GM12801 (cell line): ENCODE results near the gene IVD.

ENCODE experiments used
- TF ChIP-seq, protein P1 (sequence below): IDR thresholded peaks from one replicate; pipeline ENCODE4 v1.5.1; 2011; ENCODE audit warnings: control low read depth; ENCODE audit not compliant: insufficient read length; ENCODE audit errors: extremely low read depth

The IVD gene

GRCh38 chr15:40436892-40437751 is 31.5 kb downstream of the IVD start:
- TF ChIP-seq, protein P1, sequence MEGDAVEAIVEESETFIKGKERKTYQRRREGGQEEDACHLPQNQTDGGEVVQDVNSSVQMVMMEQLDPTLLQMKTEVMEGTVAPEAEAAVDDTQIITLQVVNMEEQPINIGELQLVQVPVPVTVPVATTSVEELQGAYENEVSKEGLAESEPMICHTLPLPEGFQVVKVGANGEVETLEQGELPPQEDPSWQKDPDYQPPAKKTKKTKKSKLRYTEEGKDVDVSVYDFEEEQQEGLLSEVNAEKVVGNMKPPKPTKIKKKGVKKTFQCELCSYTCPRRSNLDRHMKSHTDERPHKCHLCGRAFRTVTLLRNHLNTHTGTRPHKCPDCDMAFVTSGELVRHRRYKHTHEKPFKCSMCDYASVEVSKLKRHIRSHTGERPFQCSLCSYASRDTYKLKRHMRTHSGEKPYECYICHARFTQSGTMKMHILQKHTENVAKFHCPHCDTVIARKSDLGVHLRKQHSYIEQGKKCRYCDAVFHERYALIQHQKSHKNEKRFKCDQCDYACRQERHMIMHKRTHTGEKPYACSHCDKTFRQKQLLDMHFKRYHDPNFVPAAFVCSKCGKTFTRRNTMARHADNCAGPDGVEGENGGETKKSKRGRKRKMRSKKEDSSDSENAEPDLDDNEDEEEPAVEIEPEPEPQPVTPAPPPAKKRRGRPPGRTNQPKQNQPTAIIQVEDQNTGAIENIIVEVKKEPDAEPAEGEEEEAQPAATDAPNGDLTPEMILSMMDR, result no peak

GRCh38 chr15:40437752-40438687 is 32.4 kb downstream of the IVD start:
- TF ChIP-seq, protein P1, result no peak

DNA sequence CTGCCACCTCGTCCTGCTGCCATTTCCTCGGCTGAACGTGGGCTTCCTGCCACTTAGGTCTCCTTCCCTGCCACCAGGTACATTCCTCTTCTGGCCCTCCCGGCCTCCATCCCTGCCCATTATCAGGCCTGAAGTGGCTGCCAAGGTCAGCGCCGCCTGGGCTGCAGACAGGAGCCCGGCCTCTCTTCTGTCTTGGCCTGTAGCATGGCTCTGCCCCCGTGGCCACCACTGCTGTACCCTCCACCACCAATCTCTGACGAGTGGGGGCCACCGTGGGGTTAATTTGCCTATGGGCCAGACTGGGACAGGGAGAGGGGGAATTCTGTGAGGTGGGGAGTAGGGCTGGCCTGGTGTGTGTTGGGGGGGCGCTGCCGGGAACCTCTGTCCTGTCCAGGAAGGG is 33.1 kb downstream of the IVD start:
- TF ChIP-seq, protein P1, result no peak

GRCh38 chr15:40439461-40439959 is 33.9 kb downstream of the IVD start:
- TF ChIP-seq, protein P1, result no peak

GRCh38 chr15:40439960-40440742 is 34.6 kb downstream of the IVD start:
- TF ChIP-seq, protein P1, result no peak

DNA sequence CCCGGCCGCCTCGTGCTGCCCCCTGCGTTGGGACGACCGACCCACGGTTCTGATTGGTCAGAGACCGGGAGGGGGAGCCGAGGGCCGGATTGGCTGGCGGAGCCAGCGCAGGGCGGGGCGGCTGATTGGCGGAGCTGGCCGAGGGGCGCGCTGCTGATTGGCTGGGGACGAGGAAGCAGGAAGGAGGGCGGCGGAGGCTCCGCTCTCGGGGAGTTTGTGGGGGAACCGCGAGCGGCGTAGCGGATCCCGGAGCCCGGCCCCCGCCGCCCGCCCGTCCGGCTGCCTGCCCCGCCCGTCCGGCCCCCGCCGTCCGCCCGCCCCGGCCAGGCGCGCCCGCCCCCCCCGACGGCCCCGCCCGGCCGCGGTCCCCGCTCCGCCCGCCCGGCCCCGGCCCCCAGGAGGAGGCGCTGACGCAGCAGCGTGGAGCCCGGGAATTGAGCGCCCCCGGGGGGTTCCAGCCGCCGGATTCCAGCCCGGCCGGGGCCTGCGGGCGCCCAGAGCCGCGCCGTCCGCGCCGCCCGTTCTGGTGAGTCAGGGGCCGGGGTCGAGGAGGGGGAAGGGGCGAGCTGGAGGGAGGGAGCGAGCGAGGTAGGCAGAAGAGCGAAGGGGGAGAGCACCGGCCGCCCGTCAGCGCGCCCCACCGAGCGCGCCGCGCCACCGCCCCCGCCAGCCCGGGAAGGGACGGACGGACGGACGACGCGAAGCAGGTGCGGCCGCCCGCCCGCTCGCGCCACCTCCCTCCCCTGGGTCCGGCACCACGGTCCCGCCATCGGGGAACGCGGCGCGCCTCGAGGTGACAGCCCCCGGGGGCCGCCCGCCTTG is 35.4 kb downstream of the IVD start, which contains the start of gene BAHD1:
Gene BAHD1, plus strand, starts transcription at position 211 of the 822 bp plus-strand sequence. CDS start 17,512 bp downstream, outside the sequence.
- TF ChIP-seq, protein P1, result no peak
